NB4 (cell line): Measurements from ENCODE around the gene IER5.

ENCODE experiments used
- CTCF ChIP-seq: IDR thresholded peaks from one replicate; pipeline ENCODE4 v1.5.1; 2012; ENCODE audit warnings: low read depth, low read length
- MYC ChIP-seq: IDR thresholded peaks from 2 replicates; pipeline ENCODE4 v1.6.1; 2011; ENCODE audit warnings: low read depth, low read length
- TF ChIP-seq, protein P1 (sequence below): IDR thresholded peaks from 2 replicates; pipeline ENCODE4 v1.6.1; 2011; ENCODE audit warnings: low read depth, low read length

GRCh38 chr1:181113059-181113641 lies 24.6 kb downstream of the IER5 start:
- no peak for TF ChIP-seq CTCF
- no peak for TF ChIP-seq MYC
- TF ChIP-seq, protein P1, sequence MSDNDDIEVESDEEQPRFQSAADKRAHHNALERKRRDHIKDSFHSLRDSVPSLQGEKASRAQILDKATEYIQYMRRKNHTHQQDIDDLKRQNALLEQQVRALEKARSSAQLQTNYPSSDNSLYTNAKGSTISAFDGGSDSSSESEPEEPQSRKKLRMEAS: no peak
